Measurements from ENCODE around the gene POU4F1.

The POU4F1 gene

DNA sequence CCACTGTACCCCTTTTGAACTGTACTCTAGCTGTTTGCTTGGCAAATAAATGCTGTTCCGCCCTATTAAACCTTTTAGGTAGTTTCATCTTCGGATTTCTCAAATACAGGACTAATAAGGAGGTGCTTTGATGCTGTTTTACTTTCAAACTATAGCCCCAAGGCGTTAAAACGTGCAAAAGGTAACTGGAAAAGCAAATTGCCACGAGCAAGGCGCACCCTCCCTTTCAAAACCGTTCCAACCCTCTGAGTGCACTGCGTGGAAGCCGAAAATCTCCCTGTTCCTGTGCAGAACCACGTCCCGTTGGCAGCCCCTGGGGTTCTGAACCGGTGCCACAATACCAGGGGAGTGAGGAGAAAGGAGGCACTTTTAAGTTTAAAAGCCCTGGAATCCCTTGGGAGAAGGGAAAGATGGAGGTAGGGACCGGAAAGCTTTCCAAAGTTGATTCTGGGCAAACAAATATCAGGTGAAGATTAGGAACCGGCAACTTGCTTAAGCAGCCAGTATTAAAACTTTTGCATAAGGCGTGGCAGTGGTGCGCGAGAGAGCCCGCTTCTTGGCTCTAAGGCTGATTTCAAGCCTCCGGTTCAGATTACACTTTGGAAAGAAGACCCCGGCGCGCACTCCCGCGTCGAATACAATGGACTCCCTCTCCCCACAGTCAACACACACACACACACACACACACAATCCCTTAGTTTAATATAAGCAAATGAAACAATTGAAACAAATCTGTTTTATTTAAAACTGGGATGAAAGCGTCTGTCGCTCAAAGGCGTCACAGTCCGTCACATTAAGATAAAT, 9.5 kb downstream of the POU4F1 start:
- TF ChIP-seq CTCF (IDR thresholded peaks at IDR 0.05) = no peak

- TF ChIP-seq CTCF (IDR thresholded peaks at IDR 0.05) = no peak
Observed at GRCh38 chr13:78593129-78593528, 10.2 kb downstream of the POU4F1 start.

- no peak for TF ChIP-seq CTCF (IDR thresholded peaks at IDR 0.05)
Observed at GRCh38 chr13:78592584-78592983, 10.8 kb downstream of the POU4F1 start.

DNA sequence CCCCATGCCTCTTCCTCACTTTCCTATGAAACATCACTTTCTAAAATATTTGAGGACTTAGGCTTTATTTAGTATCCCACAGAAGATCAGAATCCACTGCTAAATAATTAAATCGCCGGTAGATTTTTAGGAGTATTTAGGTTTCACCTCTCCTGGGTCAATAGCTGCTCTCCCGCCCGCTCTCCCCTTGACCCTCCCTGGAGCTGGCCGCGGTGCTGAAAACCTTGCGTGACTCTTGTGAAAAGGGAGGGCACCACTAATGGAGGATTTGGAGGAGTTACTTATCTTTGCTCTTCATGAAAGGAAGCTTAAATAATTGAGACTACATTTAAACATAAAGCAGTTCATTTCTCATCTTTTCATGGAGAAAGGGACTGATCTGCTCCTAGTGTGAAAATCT, 14.1 kb downstream of the POU4F1 start:
- TF ChIP-seq CTCF (IDR thresholded peaks at IDR 0.05) = no peak

DNA sequence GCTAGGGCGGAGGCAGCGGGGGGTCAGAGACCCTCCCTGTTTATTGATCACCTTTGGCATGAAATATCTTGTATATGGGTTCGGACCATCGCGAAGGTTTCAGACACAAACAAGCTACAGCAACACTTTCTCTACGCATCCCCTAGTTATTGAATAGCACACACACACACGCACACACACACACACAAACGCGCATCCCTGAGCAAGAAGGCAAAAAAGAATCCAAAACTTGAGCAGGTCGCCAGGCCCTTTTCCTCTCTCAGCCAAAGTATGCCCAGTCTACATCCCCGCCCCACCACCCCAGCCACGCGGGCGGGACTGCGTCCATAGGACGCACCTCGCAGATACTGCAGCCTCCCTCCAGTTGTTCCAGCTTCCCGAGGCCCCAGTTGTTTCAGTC, 16.0 kb downstream of the POU4F1 start:
- TF ChIP-seq CTCF (IDR thresholded peaks at IDR 0.05) = no peak

GRCh38 chr13:78586706-78587105, 16.6 kb downstream of the POU4F1 start:
- no peak for TF ChIP-seq CTCF (IDR thresholded peaks at IDR 0.05)

- no peak for TF ChIP-seq CTCF (IDR thresholded peaks at IDR 0.05)
Observed at GRCh38 chr13:78576261-78576660, 27.1 kb downstream of the POU4F1 start.

DNA sequence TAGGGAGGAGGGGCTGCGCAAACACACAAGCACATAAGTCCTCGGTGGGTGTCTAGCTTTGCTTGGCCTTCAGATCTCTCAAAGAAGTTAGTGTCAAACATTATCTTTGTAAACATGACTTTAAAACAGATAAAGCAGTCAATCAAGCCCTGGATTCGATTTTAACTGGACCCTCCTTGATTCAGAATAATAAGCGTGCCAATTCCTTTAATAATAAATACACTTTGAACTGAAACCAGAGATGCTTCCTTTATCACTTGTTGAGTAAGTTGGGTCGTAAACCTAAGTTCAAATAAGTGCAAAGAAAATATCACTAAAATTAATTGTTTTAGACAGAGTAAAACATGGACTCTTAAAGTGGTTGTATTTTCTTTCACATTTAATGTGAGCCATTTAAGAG, 30.9 kb downstream of the POU4F1 start:
- no peak for TF ChIP-seq CTCF (IDR thresholded peaks at IDR 0.05)
